Femur (tissue), 1 donor: ENCODE data around the gene MRPS24.
"Not testable (repeated sequence)": the region's sequence is repeated elsewhere in the genome, so short reads cannot be mapped to it uniquely, and the experiment has no call there.

Experiments used
- DNase-seq: peaks from one replicate; pipeline ENCODE4 v3.0.0-alpha.2; 2017

MRPS24 gene

GRCh38 chr7:43830917-43831316 is 38.4 kb downstream of the MRPS24 start:
- DNase-seq, result not testable (repeated sequence)

GRCh38 chr7:43825391-43825808 is 43.9 kb downstream of the MRPS24 start:
- no peak for DNase-seq

- no peak for DNase-seq
These were observed 44.4 kb downstream of the MRPS24 start for GRCh38 chr7:43824963-43825362.

GRCh38 chr7:43824513-43824912 is 44.8 kb downstream of the MRPS24 start:
- DNase-seq, result not testable (repeated sequence)

GRCh38 chr7:43823941-43824340 is 45.4 kb downstream of the MRPS24 start:
- DNase-seq, result no peak

- DNase-seq, result not testable (repeated sequence)
These were observed 45.9 kb downstream of the MRPS24 start for GRCh38 chr7:43823425-43823824.
